ENCODE data around the gene THNSL1.

The THNSL1 gene

DNA sequence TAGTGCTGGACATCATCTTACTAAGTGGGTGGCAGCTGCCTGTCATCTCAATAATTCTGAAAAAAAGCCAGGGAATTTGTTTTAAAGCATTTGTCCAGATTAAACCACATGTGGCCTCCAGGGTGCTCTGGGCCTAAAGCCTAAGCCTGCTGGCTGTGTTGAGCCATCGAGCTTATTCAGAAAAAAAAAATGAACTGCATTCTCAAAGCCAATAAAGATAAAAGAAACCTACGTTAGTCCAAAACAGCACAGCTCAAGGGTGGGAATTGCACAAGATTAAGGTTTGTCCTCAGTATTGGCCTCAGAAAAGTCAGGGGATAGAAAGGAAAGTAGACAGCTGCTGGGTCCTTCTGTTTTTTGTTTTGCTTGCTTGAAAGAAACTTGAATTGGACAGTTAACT is 41.4 kb upstream of the THNSL1 start:
- no peak for TF ChIP-seq ZFX (IDR thresholded peaks at IDR 0.05)
- TF ChIP-seq, protein P1, sequence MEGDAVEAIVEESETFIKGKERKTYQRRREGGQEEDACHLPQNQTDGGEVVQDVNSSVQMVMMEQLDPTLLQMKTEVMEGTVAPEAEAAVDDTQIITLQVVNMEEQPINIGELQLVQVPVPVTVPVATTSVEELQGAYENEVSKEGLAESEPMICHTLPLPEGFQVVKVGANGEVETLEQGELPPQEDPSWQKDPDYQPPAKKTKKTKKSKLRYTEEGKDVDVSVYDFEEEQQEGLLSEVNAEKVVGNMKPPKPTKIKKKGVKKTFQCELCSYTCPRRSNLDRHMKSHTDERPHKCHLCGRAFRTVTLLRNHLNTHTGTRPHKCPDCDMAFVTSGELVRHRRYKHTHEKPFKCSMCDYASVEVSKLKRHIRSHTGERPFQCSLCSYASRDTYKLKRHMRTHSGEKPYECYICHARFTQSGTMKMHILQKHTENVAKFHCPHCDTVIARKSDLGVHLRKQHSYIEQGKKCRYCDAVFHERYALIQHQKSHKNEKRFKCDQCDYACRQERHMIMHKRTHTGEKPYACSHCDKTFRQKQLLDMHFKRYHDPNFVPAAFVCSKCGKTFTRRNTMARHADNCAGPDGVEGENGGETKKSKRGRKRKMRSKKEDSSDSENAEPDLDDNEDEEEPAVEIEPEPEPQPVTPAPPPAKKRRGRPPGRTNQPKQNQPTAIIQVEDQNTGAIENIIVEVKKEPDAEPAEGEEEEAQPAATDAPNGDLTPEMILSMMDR (conservative IDR thresholded peaks at IDR 0.05), result no peak
- H3K27ac ChIP-seq, result no peak overlapping the region

DNA sequence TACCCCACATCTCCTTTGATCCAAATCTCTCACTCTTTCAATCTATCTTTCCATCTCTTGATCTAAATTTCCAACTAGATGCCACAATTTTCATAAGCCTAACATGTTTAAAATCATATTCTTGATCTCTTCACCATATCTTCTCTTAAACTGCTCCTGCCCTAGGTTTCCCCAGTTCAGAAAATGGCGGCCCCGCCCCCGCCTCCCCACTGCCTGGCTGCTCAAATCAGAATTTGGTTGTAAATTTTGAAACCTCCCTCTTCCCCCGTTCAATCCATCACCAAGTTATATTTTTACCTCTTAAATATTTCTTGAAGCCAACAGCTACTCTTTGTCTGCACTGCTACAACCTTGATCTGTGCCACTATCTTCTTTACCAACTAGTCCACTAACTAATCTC is 36.7 kb upstream of the THNSL1 start:
- TF ChIP-seq, protein P1 (conservative IDR thresholded peaks at IDR 0.05), result no peak
- TF ChIP-seq ZFX (IDR thresholded peaks at IDR 0.05), result no peak
- no peak overlapping the region for H3K27ac ChIP-seq

DNA sequence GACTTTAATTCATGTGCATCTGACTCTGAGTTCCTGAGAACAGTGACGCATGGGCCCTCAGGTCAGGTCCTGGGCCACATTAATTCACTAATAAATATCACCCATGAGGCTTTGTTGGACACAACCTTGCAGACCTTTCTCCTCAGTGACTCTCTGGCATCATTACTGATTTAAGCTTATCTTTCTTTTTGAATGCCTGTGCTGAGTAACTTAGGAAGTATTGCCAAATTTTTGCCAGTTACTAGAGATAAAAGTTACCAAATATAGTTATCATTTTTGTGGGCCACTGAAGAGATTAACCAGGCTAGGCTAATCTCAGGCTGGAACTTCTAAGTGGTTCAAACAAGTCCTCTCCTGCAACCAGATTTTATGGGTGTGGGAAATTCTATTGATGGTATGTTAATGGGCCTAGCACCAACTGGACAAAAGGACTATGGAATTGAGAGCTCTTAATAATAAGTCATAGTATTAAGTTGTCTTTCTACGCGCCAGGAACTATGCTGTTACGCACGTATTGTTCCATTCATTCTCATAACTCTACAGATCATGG is 35.2 kb upstream of the THNSL1 start:
- no peak overlapping the region for H3K27ac ChIP-seq
- TF ChIP-seq, protein P1 (conservative IDR thresholded peaks at IDR 0.05), result no peak
- TF ChIP-seq ZFX (IDR thresholded peaks at IDR 0.05), result no peak

DNA sequence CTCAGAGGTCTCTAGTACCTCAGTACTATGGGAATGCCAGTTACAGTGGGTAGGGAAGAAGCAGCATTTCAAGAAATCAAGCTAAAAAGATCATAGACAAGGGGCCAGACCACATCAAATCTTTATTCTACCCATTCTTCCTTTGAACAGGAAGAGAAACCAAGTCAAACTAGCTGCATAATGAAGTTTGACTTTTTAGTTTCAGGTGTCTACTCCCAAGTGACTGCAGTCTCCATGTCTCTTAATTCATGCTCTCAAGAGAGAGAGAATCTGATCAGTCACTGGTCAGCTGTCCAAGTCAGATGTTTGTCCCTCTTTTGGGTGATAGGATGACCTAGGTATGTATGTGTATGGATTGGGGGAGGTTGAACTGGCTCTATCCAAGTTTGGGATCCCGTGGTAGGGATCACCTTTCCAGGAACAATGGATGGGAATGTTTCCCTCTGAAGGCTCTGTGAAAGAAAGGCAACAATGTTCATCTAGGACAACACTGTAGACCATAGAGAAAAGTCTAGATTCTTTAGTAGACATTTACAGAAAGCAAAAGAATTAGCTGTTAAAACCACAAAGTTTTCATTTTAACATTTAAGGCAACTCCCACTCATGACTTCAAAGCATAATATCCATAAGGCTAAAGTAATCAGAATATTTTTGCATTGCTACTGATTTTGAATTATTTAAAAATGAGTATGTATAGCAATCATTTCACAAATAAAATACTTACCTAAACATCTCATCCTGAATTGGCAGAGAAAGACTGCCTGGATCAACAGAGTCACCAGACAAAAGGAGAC is 33.9 kb upstream of the THNSL1 start:
- TF ChIP-seq, protein P1 (conservative IDR thresholded peaks at IDR 0.05), result no peak
- TF ChIP-seq ZFX (IDR thresholded peaks at IDR 0.05), result no peak
- H3K27ac ChIP-seq, result no peak overlapping the region

DNA sequence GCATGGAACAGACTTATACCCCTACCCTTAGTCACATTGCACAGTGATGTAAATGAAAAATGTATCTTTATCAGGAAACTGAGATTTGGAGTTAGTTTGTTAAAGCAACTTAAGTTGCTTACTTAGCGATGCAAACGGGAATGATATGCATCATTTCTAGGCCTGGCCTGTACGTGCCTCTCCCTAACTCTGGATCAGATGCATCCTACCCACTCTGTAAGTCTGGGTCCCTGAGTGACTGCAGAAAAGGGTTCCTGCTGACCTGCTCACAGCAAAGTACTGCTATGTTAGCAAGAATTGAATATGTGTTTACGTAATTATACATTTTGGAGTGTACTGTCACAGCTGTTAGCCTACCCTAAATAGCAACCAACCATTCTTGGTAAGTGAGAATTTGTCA is 33.3 kb upstream of the THNSL1 start:
- TF ChIP-seq, protein P1 (conservative IDR thresholded peaks at IDR 0.05), result no peak
- H3K27ac ChIP-seq, result no peak overlapping the region

- H3K27ac ChIP-seq, result no peak overlapping the region
- TF ChIP-seq, protein P1 (conservative IDR thresholded peaks at IDR 0.05), result no peak
Measured at GRCh38 chr10:24983946-24984345, 32.5 kb upstream of the THNSL1 start.

GRCh38 chr10:24984906-24985305 is 31.5 kb upstream of the THNSL1 start:
- TF ChIP-seq, protein P1 (conservative IDR thresholded peaks at IDR 0.05), result no peak
- TF ChIP-seq ZFX (IDR thresholded peaks at IDR 0.05), result no peak
- no peak overlapping the region for H3K27ac ChIP-seq
